Measurements from ENCODE around the gene CACNA1I.

CACNA1I gene

DNA sequence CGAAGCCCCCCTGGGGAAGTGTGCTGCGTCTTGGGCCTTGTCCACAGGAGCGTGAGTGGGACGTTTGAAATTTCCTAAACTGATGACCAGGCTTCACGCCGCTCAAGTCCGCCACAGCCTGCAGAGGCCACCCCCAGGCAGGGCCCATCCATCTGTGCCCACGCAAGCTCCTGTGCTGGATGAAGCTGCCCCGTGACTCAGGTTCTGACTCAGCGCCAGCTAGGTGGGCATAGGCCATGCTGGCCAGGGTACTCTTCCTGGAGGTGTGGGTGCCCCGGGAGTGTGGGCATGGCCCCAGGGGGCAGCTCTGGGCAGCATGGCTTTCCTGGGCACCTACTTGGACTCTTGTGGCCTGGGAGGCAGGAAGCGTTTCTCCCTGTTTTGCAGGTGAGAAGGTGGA lies 134.8 kb downstream of the CACNA1I start:
- DNase-seq: no peak

DNA sequence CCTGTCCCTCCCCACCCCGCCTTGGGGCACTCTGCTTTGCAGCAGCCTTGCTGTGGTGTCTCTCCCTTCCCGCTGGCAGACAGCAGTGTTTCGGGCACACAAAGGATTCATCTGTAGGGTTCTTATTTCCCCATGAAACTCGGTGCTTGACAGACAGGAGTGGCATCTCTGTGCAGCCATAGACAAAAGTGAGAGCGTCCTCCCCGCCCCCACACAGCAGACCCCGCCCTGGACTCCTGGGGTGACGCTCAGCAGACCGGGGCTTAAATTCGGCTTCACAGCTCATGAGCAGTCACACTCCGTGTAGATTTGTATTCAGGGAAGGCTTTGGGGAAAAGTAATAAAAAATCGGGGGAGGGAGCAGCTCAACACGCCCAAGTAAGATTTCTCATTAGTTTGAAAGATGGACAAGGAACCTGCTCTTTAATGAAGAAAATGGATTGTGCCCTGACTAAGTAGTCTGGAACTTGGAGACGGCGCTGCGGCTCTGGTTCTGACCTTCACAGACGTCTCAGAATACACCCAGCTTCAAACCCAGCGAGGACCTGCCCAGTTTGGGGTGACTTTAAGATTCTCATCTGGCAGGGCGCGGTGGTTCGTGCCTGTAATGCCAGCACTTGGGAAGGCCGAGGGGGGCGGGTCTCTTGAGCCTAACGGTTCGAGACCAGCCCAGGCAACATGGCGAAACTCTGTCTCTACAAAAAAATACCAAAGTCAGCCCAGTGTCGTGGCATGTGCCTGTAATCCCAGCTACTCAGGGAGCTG lies 136.0 kb downstream of the CACNA1I start:
- DNase-seq: peak; percentile 70

DNA sequence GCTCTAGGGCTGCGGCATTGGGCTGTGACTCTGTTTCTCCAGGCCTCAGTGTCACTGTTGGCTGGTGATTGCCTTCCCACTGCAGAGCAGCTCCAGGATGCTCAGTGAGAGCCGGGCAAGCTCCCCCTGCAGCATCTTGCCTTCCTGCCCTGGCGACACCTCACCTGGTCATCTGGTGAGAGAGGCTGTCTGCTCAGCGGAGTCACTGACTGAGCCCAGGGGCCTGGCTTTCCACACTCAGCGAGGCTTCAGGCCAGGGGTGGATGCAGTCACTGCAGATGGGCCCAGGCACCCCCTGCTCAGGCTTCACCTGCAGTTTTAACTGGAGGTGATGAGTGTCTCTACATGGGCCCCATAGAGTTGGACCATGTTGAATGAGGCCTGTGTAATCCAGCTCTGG lies 136.8 kb downstream of the CACNA1I start:
- DNase-seq: no peak

DNA sequence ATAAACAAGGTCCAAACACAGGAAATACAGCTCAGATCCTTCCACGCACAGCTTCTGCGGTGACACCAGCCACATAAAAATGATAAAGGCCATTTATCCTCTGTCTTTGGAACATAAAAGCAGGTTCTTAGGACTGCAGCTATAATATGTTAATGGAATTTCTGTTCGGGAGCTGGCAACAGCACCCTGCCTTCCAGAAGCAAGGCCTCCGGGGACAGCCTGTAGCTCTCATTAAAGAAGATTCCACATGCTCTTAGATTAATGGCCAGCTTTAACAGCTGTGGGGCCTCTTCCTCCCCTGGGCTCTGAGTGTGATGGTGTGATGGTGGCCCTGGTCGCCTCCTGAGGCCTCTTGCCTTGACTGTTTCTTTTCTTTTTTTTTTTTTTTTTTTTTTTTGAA lies 137.3 kb downstream of the CACNA1I start:
- no peak for DNase-seq

DNA sequence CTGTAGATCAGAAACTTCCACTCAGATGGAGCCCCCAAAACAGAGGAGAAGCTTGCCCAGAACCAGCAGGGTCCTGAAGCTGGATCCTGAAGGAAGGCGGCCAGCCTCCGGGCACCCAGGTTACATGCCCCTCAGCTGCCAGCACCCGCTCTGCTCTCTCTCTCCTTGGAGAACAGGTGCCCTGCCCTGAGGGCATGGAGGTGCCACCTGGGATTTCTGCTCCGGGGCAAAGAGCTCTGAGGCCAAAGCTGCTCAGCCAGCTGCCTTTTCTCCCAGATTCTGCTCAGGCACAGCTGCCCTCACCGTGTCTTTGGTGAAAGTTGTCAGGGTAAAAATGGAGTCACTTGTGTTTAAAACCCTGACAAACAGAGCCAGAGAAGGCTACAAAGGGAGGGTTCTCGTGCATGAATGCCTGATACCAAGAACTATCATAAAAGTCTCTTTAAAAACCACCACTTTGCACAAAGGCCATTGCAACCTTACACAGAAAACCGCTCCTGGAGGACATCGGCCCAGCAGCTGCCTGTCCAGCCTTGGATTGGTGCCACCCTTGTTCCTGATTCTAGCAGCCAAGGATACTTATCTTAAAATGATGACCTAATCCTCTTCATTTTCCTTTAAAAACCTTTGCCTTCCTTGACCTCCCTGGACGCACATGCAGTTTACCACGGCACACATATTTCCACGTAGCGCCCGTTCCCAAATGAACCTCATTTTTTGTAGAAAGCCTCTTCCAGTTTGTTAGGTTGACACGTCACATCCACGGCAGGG lies 140.0 kb downstream of the CACNA1I start:
- DNase-seq: no peak

DNA sequence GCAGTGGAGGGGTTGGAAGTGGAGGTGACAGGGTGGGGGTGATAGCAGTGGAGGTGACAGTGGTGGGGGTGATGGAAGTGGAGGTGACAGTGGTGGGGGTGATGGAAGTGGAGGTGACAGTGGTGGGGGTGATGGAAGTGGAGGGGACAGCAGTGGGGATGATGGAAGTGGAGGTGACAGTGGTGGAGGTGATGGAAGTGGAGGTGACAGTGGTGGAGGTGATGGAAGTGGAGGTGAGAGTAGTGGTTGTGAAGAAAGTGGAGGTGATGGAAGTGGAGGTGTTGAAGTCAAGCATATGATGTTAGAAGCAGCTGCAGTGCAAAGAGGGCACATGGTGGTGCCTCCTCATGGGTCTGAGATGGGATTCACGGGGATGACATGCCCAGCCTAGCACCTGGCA lies 141.5 kb downstream of the CACNA1I start:
- DNase-seq: no peak

DNA sequence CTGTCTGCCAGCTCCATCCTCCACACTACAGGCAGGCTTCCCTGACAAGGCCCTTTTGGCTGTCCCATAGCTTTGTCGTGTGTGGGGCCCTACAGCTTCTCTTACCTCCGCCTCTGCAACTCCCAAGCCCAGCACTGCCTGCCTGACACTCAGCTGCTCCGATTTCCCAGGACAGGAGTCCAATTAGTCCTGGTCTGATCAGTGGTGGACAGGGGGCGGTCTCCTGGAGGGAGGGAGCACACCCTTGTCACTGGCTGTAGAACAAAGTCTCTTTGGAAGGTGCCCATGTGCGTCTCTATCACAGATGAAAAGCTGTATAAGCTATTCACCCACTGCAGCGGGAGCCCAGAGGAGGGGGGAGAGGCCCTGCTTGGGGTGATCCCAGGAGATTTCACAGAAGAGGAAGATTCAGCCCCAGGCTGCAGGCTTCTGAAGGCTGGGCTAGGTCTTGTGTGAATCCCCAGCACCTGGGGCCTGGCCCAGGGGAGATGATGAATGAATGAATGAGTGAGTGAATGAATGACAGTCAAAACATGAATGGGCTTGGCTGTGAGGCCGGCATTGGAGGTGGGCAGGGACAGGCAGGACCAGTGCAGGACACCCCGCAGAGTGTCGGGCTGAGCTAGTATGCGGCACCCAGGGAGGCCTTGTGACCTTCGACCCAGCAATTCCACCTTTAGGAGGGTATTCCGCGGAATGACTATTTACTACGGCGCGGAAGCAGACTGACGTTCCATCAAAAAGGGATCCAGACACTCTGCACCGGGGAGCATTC lies 142.4 kb downstream of the CACNA1I start:
- DNase-seq: no peak

DNA sequence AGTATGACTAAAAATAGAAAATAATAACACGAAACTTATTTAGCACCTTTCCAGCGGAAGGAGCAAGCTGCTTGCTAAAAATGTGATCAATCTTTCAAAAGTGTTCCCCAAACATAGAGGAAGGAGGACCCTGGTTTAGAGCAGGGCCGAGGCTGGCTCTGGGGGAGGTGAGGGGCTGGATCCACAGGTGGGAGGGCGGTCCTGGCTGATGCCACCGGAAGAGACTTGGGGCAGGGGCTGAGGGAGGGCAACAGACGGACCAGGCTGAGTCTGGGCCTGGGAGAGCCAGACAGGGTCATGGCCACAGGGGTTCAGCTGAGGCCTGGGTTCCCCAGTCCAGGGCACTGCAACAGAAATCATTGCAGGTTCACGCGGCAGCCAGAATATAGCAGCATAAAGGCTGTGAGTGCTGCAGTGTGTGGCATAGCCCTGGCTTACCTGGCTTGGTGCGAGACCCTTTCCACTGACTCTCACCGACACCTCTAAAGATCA lies 143.3 kb downstream of the CACNA1I start:
- DNase-seq: no peak

DNA sequence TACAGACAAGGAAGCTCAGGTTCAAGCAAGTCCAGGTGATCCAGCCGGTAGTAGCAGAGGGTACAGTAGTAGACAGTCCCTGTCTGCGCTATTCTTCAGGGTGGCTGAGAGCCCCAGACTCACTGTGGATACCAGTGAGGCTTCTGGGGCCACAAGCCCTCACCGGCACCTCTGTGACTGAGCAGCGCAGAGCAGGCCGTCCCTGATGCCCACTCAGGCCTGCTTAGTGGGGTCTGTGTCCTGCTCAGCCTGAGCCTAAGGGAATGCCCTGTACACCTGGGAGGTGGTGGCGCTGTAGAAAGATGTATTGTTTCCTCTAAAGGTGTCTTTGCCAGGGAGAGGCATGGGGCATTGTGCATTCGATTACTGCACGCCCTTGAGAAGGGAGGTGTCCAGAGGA lies 143.8 kb downstream of the CACNA1I start:
- no peak for DNase-seq

DNA sequence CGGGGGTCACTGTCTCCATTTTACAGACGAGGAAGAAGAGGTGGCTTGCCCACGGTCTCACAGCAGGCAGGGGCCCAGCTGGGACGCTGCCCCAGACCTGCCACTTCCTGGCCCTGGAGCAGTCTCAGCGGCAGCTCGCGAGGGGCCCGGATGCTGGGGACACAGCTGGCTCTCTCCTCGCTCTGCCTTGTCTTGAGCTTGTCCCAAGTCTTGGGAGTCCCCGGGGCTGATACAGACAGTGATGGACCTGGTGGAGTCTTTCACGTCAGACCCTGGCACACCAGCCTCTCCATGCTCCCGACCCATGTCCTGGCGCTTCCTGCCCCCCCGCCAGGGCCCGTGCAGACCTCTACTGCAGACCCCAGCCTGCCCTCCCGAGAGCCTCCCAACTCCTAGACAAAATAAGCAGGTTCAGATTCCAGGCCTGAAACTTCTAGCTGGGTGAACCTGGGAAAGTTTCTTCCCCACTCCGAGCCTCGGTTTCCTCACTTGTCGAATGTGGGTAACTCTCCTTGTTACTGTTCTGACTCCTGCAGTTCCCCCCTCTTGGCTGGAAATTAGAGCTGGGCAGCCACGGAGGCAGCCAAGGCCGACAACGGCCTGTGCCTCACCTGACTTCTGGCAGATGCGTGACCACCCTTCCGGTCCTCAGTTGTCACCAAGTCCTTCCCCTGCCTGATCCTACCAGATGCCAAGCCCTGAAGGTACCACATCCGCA lies 145.4 kb downstream of the CACNA1I start:
- DNase-seq: no peak

DNA sequence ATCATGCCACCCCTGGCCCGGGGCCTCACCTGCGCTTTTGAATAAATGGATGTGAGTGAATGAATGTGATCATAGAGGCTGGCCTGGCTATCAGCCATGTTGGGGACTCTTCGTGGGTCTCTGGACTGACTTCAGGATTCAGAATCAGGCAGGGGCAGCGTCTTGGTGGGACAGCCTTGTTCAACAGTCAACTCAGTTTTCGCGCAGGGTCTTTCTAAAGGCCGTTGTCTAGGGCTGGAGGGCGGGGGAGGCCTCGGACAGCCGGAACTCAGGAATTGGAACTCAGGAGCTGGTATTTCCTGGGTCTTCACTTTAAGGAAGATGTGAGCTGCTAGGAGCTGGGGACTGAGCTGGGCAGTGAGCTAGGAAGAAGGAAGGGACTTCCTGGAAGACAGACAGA lies 146.0 kb downstream of the CACNA1I start:
- no peak for DNase-seq

DNA sequence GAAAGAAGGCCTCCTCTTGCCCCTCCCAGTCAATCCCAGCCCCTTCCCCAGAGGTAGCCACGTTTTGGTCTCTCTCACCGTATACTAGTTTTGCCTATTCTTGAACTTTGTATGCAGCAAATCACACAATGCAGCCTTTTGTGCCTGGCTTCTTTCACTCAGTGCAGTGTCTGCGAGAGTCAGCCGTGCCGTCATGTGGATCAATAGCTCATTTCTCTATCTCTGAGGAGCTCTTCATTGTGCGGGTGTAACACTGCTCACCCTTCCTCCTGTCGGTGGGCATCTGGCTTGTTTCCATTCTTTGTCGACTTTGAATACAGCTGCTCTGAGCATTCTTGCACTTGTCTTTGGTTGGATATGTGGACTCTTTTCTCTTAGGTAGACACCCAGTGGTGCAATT lies 146.5 kb downstream of the CACNA1I start:
- DNase-seq: no peak

DNA sequence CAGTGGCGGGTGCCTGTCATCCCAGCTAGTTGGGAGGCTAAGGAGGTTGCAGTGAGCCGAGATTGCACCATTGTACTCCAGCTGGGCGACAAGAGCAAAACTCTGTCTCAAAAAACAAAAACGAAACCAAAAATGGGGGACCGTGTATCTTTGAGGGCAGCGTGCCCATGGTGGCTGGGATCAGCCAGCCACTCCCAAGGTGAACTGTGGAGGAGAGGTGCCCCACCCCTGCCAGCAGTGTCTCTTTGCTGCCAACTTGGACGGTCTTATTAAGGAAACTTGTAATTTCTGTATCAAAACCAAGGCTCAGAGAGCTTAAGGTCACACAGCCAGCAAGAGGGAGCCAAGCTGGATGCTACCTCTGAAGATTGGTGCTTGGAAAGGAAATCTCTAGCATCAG lies 147.7 kb downstream of the CACNA1I start:
- no peak for DNase-seq

DNA sequence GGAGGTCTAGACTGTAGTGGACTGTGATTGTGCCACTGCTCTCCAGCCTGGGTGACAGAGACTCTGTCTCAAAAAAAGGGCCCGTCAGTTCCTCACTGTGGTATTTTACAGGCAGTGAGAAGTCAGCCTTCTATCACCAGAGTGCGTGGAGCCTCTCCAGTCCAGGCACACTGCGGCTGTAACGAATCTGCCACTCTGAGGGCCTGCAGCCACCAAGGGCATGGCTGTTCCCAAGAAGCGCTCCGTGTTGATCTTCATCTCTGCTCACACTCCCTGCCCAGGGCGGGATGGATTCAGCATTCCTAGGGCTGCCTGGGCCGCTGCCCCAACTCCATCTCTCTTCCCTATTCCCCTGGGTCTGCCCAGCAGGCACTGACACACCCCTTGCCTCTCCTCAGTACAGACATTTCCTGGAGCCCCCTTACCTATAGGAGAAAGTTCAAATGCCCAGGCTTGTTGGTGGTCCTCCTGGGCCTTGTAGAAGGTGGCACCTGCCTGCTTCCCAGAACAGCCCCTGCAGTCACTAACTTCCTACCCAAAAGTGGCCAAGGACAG lies 148.4 kb downstream of the CACNA1I start:
- DNase-seq: no peak

DNA sequence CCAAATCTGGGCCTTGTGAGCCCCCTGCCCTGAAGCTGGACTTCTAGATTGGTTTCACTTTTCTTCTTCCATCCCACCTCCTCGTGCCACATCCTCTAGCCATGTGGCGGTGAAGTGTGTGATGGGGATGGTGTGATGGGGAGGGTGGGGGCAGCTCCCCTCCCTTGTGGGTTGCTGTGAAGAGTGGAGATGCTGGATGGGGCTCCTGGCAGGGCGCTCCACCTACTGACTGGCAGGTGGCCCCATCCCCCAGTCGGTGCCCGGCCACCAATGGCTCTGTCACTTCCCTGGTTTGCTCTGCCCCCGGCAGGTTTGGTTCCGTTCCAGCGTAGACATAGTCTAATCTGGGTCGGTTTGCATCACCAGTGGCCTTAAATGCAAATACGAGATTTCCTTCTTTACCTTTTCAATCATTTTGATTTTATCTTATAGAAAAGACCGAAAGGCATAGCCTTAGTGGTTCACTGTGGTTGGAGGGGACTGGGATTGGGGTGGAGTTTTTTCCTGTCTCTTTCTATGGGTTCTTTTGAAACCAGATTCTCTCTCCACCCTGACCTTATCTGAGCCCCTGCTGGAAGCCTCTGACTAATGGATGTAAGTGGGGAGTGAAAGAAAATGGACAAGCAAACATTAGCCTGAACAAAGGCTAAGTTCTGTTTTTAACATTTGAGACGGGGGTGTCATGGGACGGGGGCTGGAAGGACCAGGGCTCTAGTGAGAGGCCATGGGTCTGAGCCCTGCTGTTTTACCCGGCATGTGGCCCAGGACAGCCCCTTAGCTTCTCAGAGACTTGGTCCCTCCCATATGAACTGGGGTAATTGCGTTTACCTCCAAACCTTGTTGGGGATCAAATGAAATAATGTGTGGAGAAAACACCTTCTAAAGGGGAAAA lies 149.3 kb downstream of the CACNA1I start:
- no peak for DNase-seq

DNA sequence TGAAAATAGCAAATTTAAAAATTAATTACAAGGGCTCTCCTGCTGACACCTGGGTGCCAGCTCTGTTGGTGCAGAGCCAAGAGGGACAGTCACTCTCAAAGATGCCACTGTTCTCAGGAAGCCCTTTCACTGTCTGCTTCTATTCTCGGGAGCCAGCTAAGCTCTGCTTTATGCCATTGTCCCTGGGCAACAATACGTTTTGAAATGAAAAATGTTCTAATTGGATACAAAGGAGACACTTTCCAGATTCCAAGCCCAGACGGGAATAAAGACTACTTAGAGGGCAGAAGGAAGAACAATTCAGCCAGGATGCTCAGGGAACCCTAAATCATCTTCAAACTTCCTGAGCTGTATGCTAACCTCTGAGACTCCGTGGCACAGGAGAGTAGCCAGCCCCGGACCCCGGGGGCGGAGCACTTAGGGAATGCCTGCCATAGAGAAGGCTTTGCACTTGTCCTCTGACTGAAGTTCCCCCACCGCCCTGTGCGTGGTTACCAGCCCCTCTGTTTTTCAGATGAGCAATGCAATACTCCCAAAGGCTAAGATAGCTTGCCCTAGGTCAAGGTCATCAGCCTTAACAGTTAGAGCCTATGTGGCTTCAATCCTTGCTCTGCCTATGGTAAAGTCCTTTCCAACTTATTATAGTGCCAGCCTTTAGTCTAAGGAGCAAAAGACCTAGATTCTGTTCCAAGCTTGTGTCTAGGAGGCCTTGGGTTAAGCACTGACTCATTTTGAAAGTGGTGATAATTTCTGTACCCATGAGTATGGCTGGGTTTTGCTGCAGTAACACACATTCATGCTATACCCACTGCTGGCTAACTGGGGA lies 150.9 kb downstream of the CACNA1I start:
- no peak for DNase-seq

DNA sequence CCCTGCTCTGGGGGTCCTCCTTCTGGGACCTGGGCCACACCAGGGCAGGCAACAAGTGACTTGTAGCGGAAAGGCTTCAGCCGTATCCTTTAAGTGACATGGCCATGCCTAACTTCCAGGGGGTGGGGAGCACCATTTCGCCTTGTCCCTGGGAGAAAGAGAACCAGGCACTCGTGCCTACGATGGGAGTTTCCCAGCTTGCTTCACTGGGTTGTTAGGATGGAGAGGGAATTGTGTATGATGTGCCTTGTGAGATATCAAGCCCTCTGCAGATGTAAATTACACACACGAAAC lies 151.4 kb downstream of the CACNA1I start:
- DNase-seq: no peak

DNA sequence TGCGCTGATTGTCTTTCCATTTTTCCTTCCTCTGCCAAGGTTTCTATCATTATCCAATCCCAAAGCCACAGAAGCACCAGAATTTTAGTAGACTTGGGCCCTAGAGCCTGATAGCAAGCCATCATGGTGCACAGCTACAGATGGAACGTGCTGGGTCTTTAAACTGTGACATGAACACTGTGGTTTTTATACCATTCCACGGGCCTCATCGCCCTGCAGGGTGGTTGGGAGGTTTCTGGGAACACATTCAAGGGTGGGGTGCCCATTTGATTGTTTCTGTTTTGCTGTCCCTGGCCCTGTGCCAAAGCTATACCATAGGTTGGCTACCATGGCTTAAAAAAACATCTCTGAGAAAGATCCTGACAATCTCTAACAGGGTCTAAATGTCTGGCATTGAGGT lies 151.9 kb downstream of the CACNA1I start:
- no peak for DNase-seq

DNA sequence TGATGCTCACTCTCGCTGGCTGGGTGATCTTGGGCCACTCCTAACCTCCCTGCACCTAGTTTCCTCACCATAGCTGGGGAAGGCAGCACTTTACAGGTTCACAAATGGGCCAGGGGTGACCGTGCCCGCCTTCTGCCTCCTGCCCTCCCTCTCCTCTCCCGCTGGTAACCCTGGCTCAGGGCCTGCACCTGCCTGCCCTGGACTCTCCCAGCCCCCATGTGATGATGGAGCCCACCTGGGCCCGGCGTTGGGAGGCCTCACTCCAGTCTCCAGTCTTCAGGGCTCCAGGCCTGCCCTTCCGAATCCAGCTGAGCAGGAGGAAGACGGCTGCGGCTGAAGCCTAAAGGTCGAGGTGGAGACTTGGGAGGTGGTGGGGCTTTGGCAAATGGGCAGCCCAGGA lies 152.9 kb downstream of the CACNA1I start:
- no peak for DNase-seq

DNA sequence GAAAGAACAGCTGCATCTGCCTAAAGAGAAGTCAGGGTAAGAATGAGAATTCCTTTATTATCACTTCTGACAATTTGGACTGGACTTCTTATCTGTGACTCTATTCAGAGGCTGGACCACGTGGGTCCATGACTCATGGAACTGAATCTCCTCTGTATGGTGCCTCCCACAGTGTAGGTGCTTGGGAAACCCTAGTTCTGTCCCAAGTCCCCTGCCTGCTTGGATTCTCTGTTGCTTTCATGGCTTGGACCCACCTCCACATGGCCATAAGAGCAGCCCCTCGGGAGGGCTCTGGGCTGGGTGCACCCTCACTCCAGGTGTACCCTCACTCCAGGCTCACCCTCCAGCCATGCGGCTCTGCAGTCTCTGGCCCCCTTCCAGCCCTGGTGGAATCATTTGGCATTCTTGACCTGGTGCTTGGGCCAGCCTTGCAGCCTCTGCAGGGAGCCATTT lies 153.4 kb downstream of the CACNA1I start:
- DNase-seq: no peak

DNA sequence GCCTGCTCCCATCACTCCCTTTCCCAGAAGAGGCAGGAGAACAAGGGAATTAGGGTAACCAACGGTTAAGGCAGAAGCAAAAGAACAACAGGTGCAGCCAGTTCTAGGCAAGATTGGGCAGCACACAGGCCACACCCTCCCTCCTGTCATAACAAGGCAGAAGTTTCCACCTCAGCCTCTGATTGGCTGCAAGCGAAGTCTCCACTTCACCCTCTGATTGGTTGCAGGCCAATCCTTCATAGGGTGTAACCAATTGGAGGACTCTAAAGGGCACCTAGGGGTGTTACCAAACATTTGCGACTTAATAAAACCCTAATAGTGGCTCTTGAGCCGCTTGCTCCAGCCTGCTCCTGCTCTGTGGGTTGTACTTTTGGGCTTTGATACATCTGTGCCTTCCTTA lies 153.8 kb downstream of the CACNA1I start:
- no peak for DNase-seq
